MCF 10A (cell line): ENCODE measurements around the gene ZNF385D. TPM values are rescaled to one million over a fixed set of nuclear protein-coding genes. Genes with fewer than 3 reads are reported as not detected.

ENCODE experiments used
- BruUV-seq: library from RNA; stranded (reverse); fragments of 400-500 nt; replicated peaks from 2 replicates; lab custom pipeline; 2021; lab: Mats Ljungman, UMichigan
- CTCF ChIA-PET: fragments of 300-600 bp; sonication (Branson Sonifier 250); formaldehyde crosslinking; extraction: SDS; loops from one replicate; lab custom pipeline; 2021; ENCODE audit warnings: antibody characterized with exemption, inconsistent platforms; lab: Yijun Ruan, JAX
- POLR2A ChIA-PET: fragments of 300-600, 350-650 bp; sonication (Branson Sonifier 250); formaldehyde crosslinking; extraction: SDS; loops from one replicate; lab custom pipeline; 2020; ENCODE audit warnings: antibody characterized with exemption, inconsistent platforms; lab: Yijun Ruan, JAX
- DNase-seq: peaks from one replicate; pipeline ENCODE4 v3.0.0-alpha.2; 2018; ENCODE audit not compliant: unreplicated experiment
- H3K27ac Mint-ChIP-seq: one replicate; pipeline ENCODE4 v1.8.0; 2022; ENCODE audit warnings: mild to moderate bottlenecking, low read depth, mixed read lengths; ENCODE audit not compliant: unreplicated experiment
- H3K27me3 Mint-ChIP-seq: one replicate; pipeline ENCODE4 v1.8.0; 2022; ENCODE audit warnings: mixed read lengths; ENCODE audit not compliant: insufficient read depth, unreplicated experiment
- H3K36me3 Mint-ChIP-seq: one replicate; pipeline ENCODE4 v1.8.0; 2022; ENCODE audit warnings: mild to moderate bottlenecking, moderate library complexity, mixed read lengths; ENCODE audit not compliant: insufficient read depth, unreplicated experiment
- H3K4me1 Mint-ChIP-seq: one replicate; pipeline ENCODE4 v1.8.0; 2022; ENCODE audit warnings: mixed read lengths; ENCODE audit not compliant: insufficient read depth, unreplicated experiment
- H3K4me3 Mint-ChIP-seq: one replicate; pipeline ENCODE4 v1.8.0; 2022; ENCODE audit warnings: mild to moderate bottlenecking, moderate library complexity, mixed read lengths; ENCODE audit not compliant: unreplicated experiment
- H3K9me3 Mint-ChIP-seq: one replicate; pipeline ENCODE4 v1.8.0; 2022; ENCODE audit warnings: mixed read lengths; ENCODE audit not compliant: unreplicated experiment
- intact Hi-C: fragments of 100-400 bp; cut with micrococcal nuclease; formaldehyde crosslinking; loops from 2 replicates; pipeline ENCODE4 v1.14.1; 2022
- total RNA-seq: library from RNA; stranded (reverse); gene quantifications from 2 replicates; pipeline ENCODE4 v1.2.3, GENCODE V29; 2022
- TF ChIP-seq, protein P1 (sequence below): fragments of 200-600 bp; IDR thresholded peaks from one replicate; pipeline ENCODE4 v1.8.0; 2022; ENCODE audit warnings: antibody characterized with exemption, mild to moderate bottlenecking; ENCODE audit not compliant: unreplicated experiment

ZNF385D gene
- total RNA-seq, 1 experiment from 2014 or later: 1.5 TPM

DNA sequence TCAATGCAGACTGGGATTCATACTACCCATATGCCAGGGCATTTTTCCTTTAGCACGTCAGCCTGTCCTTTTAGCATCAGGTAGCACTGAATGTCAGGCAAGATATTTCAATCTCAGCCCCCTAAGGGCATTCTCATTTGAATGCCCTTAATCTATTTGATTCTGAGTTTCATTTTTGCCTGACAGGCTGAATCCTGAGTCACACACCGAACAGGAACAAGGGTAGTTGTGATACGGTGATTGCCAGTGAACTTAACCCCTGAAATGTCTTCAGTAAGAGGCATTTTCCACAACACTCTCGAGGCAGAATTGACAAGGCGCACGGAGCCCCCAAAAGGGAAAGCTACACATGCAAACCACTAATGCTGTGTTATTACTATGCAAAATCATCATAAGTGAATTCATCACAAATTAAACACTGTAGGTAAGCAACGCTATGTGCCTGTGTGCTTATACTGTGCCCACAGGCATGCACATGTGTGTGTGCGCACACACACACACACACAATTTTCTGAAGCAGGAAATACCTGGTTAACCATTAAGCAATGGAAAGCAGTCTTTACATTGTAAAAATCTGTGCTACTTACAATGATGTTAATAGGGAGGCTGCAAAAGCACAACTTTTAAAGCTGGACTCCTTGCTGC is 130.4 kb downstream of the ZNF385D start:
- Mint-ChIP-seq H3K9me3 (no peaks in the 10 kb centered on the region), H3K27ac (no peak overlapping the region), H3K4me3 (no peak overlapping the region), H3K36me3 (no peaks in the 10 kb centered on the region), H3K27me3 (no peaks in the 10 kb centered on the region), H3K4me1 (no peaks in the 10 kb centered on the region)
- TF ChIP-seq, protein P1, sequence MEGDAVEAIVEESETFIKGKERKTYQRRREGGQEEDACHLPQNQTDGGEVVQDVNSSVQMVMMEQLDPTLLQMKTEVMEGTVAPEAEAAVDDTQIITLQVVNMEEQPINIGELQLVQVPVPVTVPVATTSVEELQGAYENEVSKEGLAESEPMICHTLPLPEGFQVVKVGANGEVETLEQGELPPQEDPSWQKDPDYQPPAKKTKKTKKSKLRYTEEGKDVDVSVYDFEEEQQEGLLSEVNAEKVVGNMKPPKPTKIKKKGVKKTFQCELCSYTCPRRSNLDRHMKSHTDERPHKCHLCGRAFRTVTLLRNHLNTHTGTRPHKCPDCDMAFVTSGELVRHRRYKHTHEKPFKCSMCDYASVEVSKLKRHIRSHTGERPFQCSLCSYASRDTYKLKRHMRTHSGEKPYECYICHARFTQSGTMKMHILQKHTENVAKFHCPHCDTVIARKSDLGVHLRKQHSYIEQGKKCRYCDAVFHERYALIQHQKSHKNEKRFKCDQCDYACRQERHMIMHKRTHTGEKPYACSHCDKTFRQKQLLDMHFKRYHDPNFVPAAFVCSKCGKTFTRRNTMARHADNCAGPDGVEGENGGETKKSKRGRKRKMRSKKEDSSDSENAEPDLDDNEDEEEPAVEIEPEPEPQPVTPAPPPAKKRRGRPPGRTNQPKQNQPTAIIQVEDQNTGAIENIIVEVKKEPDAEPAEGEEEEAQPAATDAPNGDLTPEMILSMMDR: no peak
- intact Hi-C loops: no loop called here
- POLR2A ChIA-PET: no interaction called here
- no TSS peak for BruUV-seq
- peak; percentile 3 for DNase-seq
- CTCF ChIA-PET: interaction anchor here (0.8 to 1.1 kb wide), 2 partner anchors 43 to 219 kb away, joined by 3 to 4 read pairs; no protein-coding TSS in a partner anchor

DNA sequence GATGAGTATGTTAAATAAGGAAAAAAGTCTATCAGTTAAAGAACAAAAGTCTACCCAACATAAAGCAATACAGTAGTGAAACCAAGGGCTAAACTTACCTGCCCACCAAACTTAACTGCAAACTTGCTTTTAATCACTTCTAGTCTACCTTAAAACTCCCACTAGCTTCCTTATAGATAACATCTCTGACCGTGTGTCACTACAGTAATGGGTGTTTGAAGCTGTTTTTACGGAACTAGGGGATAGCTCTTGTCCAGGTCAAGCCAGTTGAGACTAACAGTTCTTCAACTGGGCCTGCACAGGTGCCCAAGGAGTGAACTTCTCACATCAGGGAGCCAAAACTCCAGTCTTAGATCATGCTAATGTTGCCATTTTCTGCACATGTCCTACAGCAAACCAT is 132.3 kb downstream of the ZNF385D start:
- ChIA-PET CTCF (no interaction called here), POLR2A (no interaction called here)
- no peaks in the 10 kb centered on the region for H3K27me3 Mint-ChIP-seq
- intact Hi-C loops: no loop called here
- H3K4me3 Mint-ChIP-seq: no peak overlapping the region
- BruUV-seq: no TSS peak
- DNase-seq: no peak
- TF ChIP-seq, protein P1: no peak
- no peaks in the 10 kb centered on the region for H3K4me1 Mint-ChIP-seq
- no peak overlapping the region for H3K27ac Mint-ChIP-seq
- no peaks in the 10 kb centered on the region for H3K9me3 Mint-ChIP-seq
- no peaks in the 10 kb centered on the region for H3K36me3 Mint-ChIP-seq

DNA sequence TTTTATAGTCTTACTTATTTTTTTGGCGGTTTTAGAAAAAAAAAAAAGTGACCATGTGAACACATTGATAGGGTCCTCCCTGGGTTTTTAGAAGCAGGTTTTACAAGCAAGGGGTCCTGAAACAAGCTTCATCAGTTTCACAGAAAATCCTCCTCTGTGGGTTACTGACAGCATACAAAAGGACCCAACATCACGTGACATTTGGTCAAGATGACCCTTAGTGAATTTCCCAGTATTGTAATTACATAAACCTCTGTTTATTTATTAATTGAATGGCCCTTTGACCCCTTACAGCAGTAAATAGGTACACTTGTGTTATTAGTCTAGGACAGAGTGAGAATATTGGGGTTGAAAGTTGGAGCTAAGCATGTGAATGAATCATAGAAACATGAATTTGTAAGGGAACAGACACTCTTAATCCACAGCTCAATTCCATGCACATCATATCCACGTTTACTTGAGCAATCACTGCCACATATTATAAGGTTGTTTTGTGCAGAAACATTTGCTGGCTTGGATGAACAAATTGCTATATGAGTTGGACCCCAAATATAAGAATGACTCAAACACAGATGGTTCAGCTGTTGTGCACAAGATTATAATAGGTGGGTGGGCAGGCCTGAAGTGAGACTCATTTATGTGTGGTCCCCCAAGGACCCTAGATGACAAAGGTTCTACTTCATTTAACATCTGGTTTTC is 137.5 kb downstream of the ZNF385D start:
- intact Hi-C loops: no loop called here
- H3K9me3 Mint-ChIP-seq: no peaks in the 10 kb centered on the region
- H3K27me3 Mint-ChIP-seq: no peaks in the 10 kb centered on the region
- CTCF ChIA-PET: no interaction called here
- no peak for DNase-seq
- no peaks in the 10 kb centered on the region for H3K4me1 Mint-ChIP-seq
- H3K36me3 Mint-ChIP-seq: no peaks in the 10 kb centered on the region
- POLR2A ChIA-PET: interaction anchor here (0.6 to 0.7 kb wide), 2 partner anchors 221 to 543 kb away, joined by 4 read pairs; no protein-coding TSS in a partner anchor
- no TSS peak for BruUV-seq
- H3K27ac Mint-ChIP-seq: no peak overlapping the region
- no peak overlapping the region for H3K4me3 Mint-ChIP-seq
- TF ChIP-seq, protein P1: no peak

DNA sequence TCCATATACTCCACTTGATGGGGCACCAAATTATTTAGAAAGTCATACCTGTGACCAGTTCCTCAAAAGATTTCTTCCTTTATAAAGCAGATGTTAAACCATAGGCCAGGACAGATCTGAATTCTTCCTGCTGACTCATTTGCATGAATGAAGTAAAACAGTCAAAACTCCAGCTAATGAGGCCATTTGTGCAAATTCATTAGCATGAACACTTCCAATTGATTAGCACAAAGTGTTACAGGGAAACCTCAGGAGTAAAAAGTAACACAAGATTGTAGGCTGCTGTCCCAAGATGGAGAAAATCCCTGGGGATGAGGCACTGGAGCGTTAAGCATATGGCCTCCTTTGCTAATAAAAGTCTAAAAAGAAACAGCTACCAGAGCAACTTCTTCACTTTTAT is 149.8 kb downstream of the ZNF385D start:
- Mint-ChIP-seq H3K27ac (no peak overlapping the region), H3K4me3 (no peak overlapping the region), H3K4me1 (no peaks in the 10 kb centered on the region), H3K36me3 (no peaks in the 10 kb centered on the region), H3K27me3 (no peaks in the 10 kb centered on the region), H3K9me3 (no peaks in the 10 kb centered on the region)
- ChIA-PET POLR2A (interaction anchor here (0.7 kb wide), 1 partner anchor 132 kb away, joined by 3 read pairs; no protein-coding TSS in a partner anchor), CTCF (interaction anchor here (1.0 kb wide), 1 partner anchor 116 kb away, joined by 3 read pairs; no protein-coding TSS in a partner anchor)
- DNase-seq: no peak
- TF ChIP-seq, protein P1: no peak
- no TSS peak for BruUV-seq
- intact Hi-C loops: no loop called here
